Stimulated activated naive B cell treated with anti-CD40 and anti-IgM and Interleukin-4, amounts not matched to agents 10 μg/mL and 1 μg/mL and 100 μg/mL, for 72 hours (primary cell): ENCODE measurements around the gene THSD1.

ENCODE experiments used
- ATAC-seq, 2 donors: fragments of 150-1000 bp; cut with Tn5 transposase; replicated peaks; 2 replicates each; pipeline ENCODE4 v1.10.0; 2021; ENCODE audit warnings: moderate library complexity in 1 of 2
- DNase-seq: peaks from one replicate; pipeline ENCODE4 v3.0.0; 2021
- H3K27ac Mint-ChIP-seq: one replicate; pipeline ENCODE4 v1.8.0; 2022; ENCODE audit warnings: mild to moderate bottlenecking, mixed read lengths
- H3K27me3 Mint-ChIP-seq, 2 donors: one replicate each; pipeline ENCODE4 v1.8.0; 2022; ENCODE audit warnings: mixed read lengths in 2 of 2
- H3K36me3 Mint-ChIP-seq, 2 donors: one replicate each; pipeline ENCODE4 v1.8.0; 2022; ENCODE audit warnings: mixed read lengths in 2 of 2, mild to moderate bottlenecking in 1 of 2
- H3K4me1 Mint-ChIP-seq, 2 donors: one replicate each; pipeline ENCODE4 v1.8.0; 2022; ENCODE audit warnings: mixed read lengths in 2 of 2, mild to moderate bottlenecking in 1 of 2
- H3K4me3 Mint-ChIP-seq, 2 donors: one replicate each; pipeline ENCODE4 v1.8.0; 2022; ENCODE audit warnings: mild to moderate bottlenecking in 2 of 2, mixed read lengths in 2 of 2, moderate library complexity in 1 of 2
- H3K9me3 Mint-ChIP-seq, 2 donors: one replicate each; pipeline ENCODE4 v1.8.0; 2022; ENCODE audit warnings: mixed read lengths in 2 of 2, mild to moderate bottlenecking in 1 of 2

Gene THSD1

DNA sequence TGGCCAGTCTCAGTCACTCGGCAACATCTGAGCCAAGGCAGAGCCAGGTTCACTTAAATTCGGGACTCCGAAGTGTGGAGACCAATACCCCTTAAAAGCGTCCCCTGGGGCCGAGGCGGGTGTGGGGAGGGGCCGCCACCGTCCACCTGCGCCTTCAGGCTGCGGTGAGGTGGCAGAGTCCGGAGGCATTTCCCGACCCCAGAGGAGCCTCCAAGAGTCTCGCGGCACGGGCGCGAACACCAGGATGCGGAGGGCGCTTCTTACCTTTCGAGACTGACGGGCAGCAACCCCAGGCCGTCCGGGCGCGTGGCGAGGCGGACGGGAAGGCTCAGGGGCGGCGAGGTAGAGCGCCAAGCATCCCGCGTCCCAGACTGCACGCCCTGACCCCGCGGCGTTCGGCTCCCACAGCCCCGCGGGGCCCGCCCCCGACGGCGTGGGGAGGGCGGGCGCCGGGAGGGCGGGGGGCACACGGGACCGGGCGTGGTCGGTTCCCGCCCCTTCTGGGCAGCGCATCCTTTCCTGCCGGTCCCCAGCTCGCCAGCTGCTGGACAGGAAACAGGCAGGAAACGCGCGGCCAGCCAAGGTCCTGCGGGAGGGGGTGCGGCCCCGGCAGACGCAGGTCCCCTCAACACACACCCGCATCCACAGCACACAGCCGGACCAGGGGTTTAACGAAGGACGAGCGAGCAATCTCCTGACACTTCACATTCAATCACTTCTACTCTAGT lies at the start of gene THSD1:
TSS of gene THSD1 (minus strand) at position 406 of the 728 bp plus-strand sequence. CDS start 3,572 bp downstream, outside the sequence.
- Mint-ChIP-seq H3K27me3 (peaks cover 12 to 15% of the 10 kb centered on the region in 2 donors), H3K4me1 (peaks cover 11 to 20% of the 10 kb centered on the region in 2 donors), H3K9me3 (peaks cover 0 to 3% of the 10 kb centered on the region in 2 donors), H3K4me3 (peak within 1 kb of the TSS; percentile 78 to 90), H3K36me3 (peaks cover 5 to 19% of the 10 kb centered on the region in 2 donors), H3K27ac (peak within 1 kb of the TSS; percentile 59)
- no peak for DNase-seq
- ATAC-seq = peak; percentile 62 to 75

- Mint-ChIP-seq H3K9me3 (no peaks in the 10 kb centered on the region), H3K36me3 (peaks cover under 1 to 5% of the 10 kb centered on the region in 2 donors), H3K27me3 (no peaks in the 10 kb centered on the region), H3K4me1 (peaks cover 12 to 27% of the 10 kb centered on the region in 2 donors), H3K4me3 (peak overlapping the region; percentile 76 to 99), H3K27ac (peak overlapping the region; percentile 99)
- DNase-seq (peak; percentile 69), ATAC-seq (peak; percentile 52 to 59)
Observed at GRCh38 chr13:52455677-52456041, 49.7 kb upstream of the THSD1 start.

- peak within 1 kb of the TSS; percentile 99 for H3K27ac Mint-ChIP-seq
- H3K4me1 Mint-ChIP-seq = peaks cover 12 to 28% of the 10 kb centered on the region in 2 donors
- DNase-seq = peak; percentile 93
- peak within 1 kb of the TSS; percentile 76 to 99 for H3K4me3 Mint-ChIP-seq
- H3K9me3 Mint-ChIP-seq = no peaks in the 10 kb centered on the region
- H3K36me3 Mint-ChIP-seq = peaks cover 0 to 3% of the 10 kb centered on the region in 2 donors
- peak; percentile 82 to 83 for ATAC-seq
- H3K27me3 Mint-ChIP-seq = no peaks in the 10 kb centered on the region
Observed at GRCh38 chr13:52454820-52455676, 49.1 kb upstream of the THSD1 start, which contains the start of gene CKAP2. TSS of gene CKAP2 (plus strand) at chr13:52455478. CDS start at chr13:52455557, 79 bp downstream.

DNA sequence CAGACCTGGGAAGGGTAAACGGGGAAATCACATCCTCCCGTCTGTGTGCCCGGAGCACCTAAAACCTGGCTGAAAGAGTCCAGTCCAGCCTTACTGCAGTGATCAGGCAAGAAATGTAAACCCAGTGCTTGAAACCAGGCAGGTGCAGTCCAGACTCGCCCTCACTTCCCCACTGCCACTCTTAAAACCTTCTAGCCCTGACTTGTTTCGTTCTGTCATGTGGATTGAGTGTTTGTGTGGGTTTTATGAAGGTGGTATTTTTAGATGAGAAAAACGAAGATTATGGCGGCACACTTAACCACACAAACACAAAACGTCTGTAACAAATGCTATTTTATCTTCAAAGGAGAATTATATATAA lies 48.5 kb upstream of the THSD1 start:
- Mint-ChIP-seq H3K9me3 (no peaks in the 10 kb centered on the region), H3K27me3 (no peaks in the 10 kb centered on the region), H3K4me3 (peak overlapping the region; percentile 76 to 99), H3K27ac (peak overlapping the region; percentile 99), H3K36me3 (peaks cover 0 to 3% of the 10 kb centered on the region in 2 donors), H3K4me1 (peaks cover 12 to 28% of the 10 kb centered on the region in 2 donors)
- peak; percentile 32 for DNase-seq
- ATAC-seq = peak; percentile 33 to 35

DNA sequence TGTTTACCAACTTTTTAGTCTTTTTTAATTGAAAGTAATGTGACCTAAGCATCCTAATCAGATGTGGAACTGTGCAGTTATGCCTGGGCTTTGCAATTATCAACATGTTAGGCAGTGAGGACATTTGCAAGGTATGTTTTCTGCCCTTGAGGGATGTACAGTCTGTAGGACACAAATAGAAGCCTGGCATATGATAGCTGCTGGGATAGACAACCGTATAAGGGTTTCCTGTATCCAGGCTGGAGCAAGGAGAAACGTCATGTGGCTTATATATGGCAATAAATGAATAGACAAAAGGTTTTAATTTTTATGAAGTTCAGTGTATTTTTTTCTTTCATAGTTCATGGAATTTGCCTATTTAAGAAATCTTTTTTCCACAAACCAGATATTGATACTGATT lies 46.5 kb upstream of the THSD1 start:
- no peak for DNase-seq
- H3K4me1 Mint-ChIP-seq = peaks cover 17 to 44% of the 10 kb centered on the region in 2 donors
- peaks cover 1 to 6% of the 10 kb centered on the region in 2 donors for H3K36me3 Mint-ChIP-seq
- no peak overlapping the region for H3K27ac Mint-ChIP-seq
- H3K27me3 Mint-ChIP-seq = no peaks in the 10 kb centered on the region
- H3K4me3 Mint-ChIP-seq = no peak overlapping the region
- no peaks in the 10 kb centered on the region for H3K9me3 Mint-ChIP-seq
- ATAC-seq = no peak

- H3K4me3 Mint-ChIP-seq = peak overlapping the region; percentile 85 to 96
- peak overlapping the region; percentile 81 for H3K27ac Mint-ChIP-seq
- peaks cover 16 to 42% of the 10 kb centered on the region in 2 donors for H3K4me1 Mint-ChIP-seq
- peaks cover 1 to 6% of the 10 kb centered on the region in 2 donors for H3K36me3 Mint-ChIP-seq
- H3K27me3 Mint-ChIP-seq = no peaks in the 10 kb centered on the region
- DNase-seq = no peak
- ATAC-seq = no peak
- H3K9me3 Mint-ChIP-seq = no peaks in the 10 kb centered on the region
Observed at GRCh38 chr13:52451135-52451804, 45.3 kb upstream of the THSD1 start.

- DNase-seq (no peak), ATAC-seq (no peak)
- Mint-ChIP-seq H3K27ac (peak overlapping the region; percentile 81), H3K27me3 (no peaks in the 10 kb centered on the region), H3K4me3 (peak overlapping the region; percentile 85 to 96), H3K36me3 (peaks cover 1 to 6% of the 10 kb centered on the region in 2 donors), H3K4me1 (peaks cover 13 to 39% of the 10 kb centered on the region in 2 donors), H3K9me3 (no peaks in the 10 kb centered on the region)
Observed at GRCh38 chr13:52450793-52451116, 44.8 kb upstream of the THSD1 start.

DNA sequence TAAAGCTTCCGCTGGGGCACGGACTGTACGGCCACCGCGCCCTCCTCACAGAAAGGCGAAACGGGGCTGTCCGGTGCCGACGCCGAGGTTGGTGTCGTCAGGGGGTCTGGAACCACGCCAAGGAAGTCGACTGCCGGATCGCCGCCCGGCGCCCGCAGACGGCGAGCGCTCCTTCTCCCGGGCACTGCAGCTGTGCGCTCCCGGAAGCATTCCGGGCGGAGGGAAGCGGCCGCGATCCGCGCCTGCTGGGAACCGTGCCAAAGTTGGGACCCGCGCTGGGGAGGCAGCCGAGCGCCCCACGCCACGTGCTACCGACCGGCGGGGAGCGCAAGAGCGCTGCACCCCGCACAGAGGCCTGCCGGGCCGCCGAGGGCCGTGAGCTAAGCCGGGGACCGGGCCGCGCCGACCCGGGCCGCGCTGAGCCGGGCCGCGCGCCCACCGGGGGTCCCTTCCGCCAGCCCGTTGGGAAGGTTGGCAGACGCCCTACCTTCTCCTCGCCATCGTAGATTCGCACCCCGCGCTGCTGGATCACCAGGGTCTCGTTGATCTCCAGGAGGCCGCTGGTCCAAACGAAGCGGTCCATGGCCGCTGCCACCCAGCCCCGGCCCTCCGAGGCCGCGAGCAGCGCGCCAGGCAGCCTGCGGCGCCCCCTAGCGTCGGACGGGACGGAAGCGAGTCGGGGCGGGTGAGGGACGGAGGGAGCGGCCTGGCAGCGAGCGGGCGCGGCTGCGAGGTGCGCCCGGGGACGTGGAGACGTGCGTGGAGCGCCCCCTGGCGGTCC lies 44.2 kb upstream of the THSD1 start, which contains the start of gene VPS36:
TSS of gene VPS36 (minus strand) at position 623 of the 781 bp plus-strand sequence. CDS start at position 583, 40 bp downstream.
- H3K27me3 Mint-ChIP-seq = no peaks in the 10 kb centered on the region
- ATAC-seq = peak; percentile 77 to 78
- peak; percentile 93 for DNase-seq
- H3K27ac Mint-ChIP-seq = peak within 1 kb of the TSS; percentile 95
- peaks cover 3 to 4% of the 10 kb centered on the region in 2 donors for H3K36me3 Mint-ChIP-seq
- no peaks in the 10 kb centered on the region for H3K9me3 Mint-ChIP-seq
- peak within 1 kb of the TSS; percentile 93 to 96 for H3K4me3 Mint-ChIP-seq
- peaks cover 13 to 39% of the 10 kb centered on the region in 2 donors for H3K4me1 Mint-ChIP-seq

GRCh38 chr13:52449331-52450011 lies 43.5 kb upstream of the THSD1 start:
- no peak for ATAC-seq
- Mint-ChIP-seq H3K27ac (peak overlapping the region; percentile 95), H3K4me3 (peak overlapping the region; percentile 93 to 96), H3K36me3 (peaks cover 3 to 4% of the 10 kb centered on the region in 2 donors), H3K9me3 (no peaks in the 10 kb centered on the region), H3K4me1 (peaks cover 13 to 35% of the 10 kb centered on the region in 2 donors), H3K27me3 (no peaks in the 10 kb centered on the region)
- no peak for DNase-seq

DNA sequence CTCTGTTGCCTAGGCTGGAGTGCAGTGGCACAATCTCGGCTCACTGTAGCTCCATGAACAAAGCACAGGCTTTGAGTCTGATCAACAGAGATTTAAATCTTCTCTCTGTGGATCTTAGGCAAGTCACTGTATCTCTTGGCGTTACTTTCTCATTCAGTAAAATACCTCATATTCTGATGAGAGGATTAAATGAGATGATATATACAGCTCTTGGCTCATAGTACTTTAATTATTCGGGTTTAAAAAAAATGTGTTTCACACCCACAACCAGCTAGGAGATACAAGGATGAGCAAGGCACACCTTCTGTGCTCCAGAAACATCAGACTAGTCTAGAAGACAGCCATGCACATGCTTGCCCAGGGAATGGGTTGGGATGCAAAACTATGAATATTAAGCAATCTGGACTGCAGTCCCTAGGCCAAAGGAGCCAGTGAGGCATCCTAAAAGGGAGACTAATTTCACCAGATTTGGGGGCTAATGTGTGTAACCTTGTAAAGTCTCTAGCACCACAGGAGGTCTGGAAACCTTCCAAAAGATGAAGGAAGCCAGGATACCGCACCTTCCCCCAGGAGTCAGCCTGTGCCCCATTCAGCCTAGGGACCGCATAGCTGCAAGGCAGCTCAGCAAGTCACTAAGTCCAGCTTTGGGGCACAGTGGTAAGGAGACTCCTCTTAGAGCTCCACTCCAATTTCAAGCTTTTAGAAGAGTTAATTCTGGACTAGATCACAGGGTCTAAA lies 42.0 kb upstream of the THSD1 start:
- Mint-ChIP-seq H3K27me3 (no peaks in the 10 kb centered on the region), H3K4me3 (no peak overlapping the region), H3K4me1 (peaks cover 11 to 24% of the 10 kb centered on the region in 2 donors), H3K36me3 (peaks cover 6% of the 10 kb centered on the region in 2 donors), H3K9me3 (no peaks in the 10 kb centered on the region), H3K27ac (no peak overlapping the region)
- no peak for ATAC-seq
- no peak for DNase-seq

- Mint-ChIP-seq H3K4me1 (peaks cover 11 to 24% of the 10 kb centered on the region in 2 donors), H3K9me3 (no peaks in the 10 kb centered on the region), H3K27me3 (no peaks in the 10 kb centered on the region), H3K4me3 (no peak overlapping the region), H3K36me3 (peaks cover 6% of the 10 kb centered on the region in 2 donors), H3K27ac (no peak overlapping the region)
- DNase-seq (no peak), ATAC-seq (no peak)
Observed at GRCh38 chr13:52447354-52447753, 41.4 kb upstream of the THSD1 start.

DNA sequence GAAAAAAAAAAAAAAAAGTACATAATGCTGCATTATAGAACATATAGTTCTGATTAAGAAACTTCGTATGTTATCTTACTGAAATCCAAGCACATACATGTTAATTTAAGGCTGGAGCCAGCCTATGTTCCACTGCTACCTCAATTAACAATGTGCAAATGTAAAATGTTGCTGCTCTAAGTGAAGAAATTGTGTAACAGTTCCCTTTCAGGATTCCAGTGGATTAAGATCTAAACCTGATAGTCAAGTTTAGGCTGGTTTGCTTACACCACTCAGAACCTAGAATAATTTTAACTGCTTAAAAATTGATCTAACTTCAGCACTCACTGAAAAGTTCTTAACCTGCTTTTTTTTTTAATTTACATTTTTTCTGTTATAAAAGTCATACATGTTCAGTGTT lies 40.3 kb upstream of the THSD1 start:
- no peak overlapping the region for H3K27ac Mint-ChIP-seq
- no peak overlapping the region for H3K4me3 Mint-ChIP-seq
- no peaks in the 10 kb centered on the region for H3K27me3 Mint-ChIP-seq
- ATAC-seq (no peak), DNase-seq (no peak)
- peaks cover 6% of the 10 kb centered on the region in 2 donors for H3K36me3 Mint-ChIP-seq
- H3K9me3 Mint-ChIP-seq = no peaks in the 10 kb centered on the region
- peaks cover 11 to 24% of the 10 kb centered on the region in 2 donors for H3K4me1 Mint-ChIP-seq
